ENCODE results near the gene WDTC1.
"Not testable (repeated sequence)": the region's sequence is repeated elsewhere in the genome, so short reads cannot be mapped to it uniquely, and the experiment has no call there.

Gene WDTC1

GRCh38 chr1:27234049-27234882 lies at the start of gene WDTC1:
WDTC1 (plus strand) TSS chr1:27234632; CDS start chr1:27261055, 26,423 bp downstream.
- Histone ChIP-seq H3K9ac (ENCODE audit: low read depth, low read length) (peak within 1 kb of the TSS; percentile 61; the same call in 1 of the 2 replicates), H3K4me1 (ENCODE audit: insufficient read depth, low read length) (peaks cover 4% of the 10 kb centered on the region), H3K9me3 (ENCODE audit: control insufficient read depth, insufficient read depth, low read length) (no peaks in the 10 kb centered on the region), H3K36me3 (ENCODE audit: insufficient read depth, low read length) (no peaks in the 10 kb centered on the region)

GRCh38 chr1:27184665-27185064 lies 49.8 kb upstream of the WDTC1 start:
- not testable (repeated sequence) for H3K36me3 ChIP-seq (ENCODE audit: insufficient read depth, low read length); H3K9ac ChIP-seq (ENCODE audit: low read depth, low read length); H3K4me1 ChIP-seq (ENCODE audit: insufficient read depth, low read length)
- peaks cover 15% of the 10 kb centered on the region; the same call in 1 of the 2 replicates for H3K9me3 ChIP-seq (ENCODE audit: control insufficient read depth, insufficient read depth, low read length)

GRCh38 chr1:27192039-27192529 lies 42.3 kb upstream of the WDTC1 start:
- Histone ChIP-seq H3K9ac (ENCODE audit: low read depth, low read length) (no peak overlapping the region), H3K36me3 (ENCODE audit: insufficient read depth, low read length) (no peaks in the 10 kb centered on the region), H3K4me1 (ENCODE audit: insufficient read depth, low read length) (peaks cover 3% of the 10 kb centered on the region; the same call in 1 of the 2 replicates), H3K9me3 (ENCODE audit: control insufficient read depth, insufficient read depth, low read length) (no peaks in the 10 kb centered on the region)

GRCh38 chr1:27193194-27193593 lies 41.2 kb upstream of the WDTC1 start:
- Histone ChIP-seq H3K4me1 (ENCODE audit: insufficient read depth, low read length) (peaks cover 3% of the 10 kb centered on the region; the same call in 1 of the 2 replicates), H3K9me3 (ENCODE audit: control insufficient read depth, insufficient read depth, low read length) (no peaks in the 10 kb centered on the region), H3K9ac (ENCODE audit: low read depth, low read length) (no peak overlapping the region), H3K36me3 (ENCODE audit: insufficient read depth, low read length) (no peaks in the 10 kb centered on the region)

GRCh38 chr1:27201295-27201694 lies 33.1 kb upstream of the WDTC1 start:
- Histone ChIP-seq H3K9me3 (ENCODE audit: control insufficient read depth, insufficient read depth, low read length) (no peaks in the 10 kb centered on the region), H3K4me1 (ENCODE audit: insufficient read depth, low read length) (no peaks in the 10 kb centered on the region), H3K9ac (ENCODE audit: low read depth, low read length) (no peak overlapping the region), H3K36me3 (ENCODE audit: insufficient read depth, low read length) (no peaks in the 10 kb centered on the region)

GRCh38 chr1:27203946-27204345 lies 30.5 kb upstream of the WDTC1 start:
- H3K4me1 ChIP-seq (ENCODE audit: insufficient read depth, low read length): no peaks in the 10 kb centered on the region
- H3K9ac ChIP-seq (ENCODE audit: low read depth, low read length): no peak overlapping the region
- H3K9me3 ChIP-seq (ENCODE audit: control insufficient read depth, insufficient read depth, low read length): no peaks in the 10 kb centered on the region

GRCh38 chr1:27207238-27207637 lies 27.2 kb upstream of the WDTC1 start:
- H3K36me3 ChIP-seq (ENCODE audit: insufficient read depth, low read length); H3K9ac ChIP-seq (ENCODE audit: low read depth, low read length); H3K4me1 ChIP-seq (ENCODE audit: insufficient read depth, low read length); H3K9me3 ChIP-seq (ENCODE audit: control insufficient read depth, insufficient read depth, low read length): not testable (repeated sequence)

More at GRCh38 chr1:27203946-27204345, 30.5 kb upstream of the WDTC1 start:
- no peaks in the 10 kb centered on the region for H3K36me3 ChIP-seq (ENCODE audit: insufficient read depth, low read length)

- not testable (repeated sequence) for H3K9me3 ChIP-seq (ENCODE audit: control insufficient read depth, insufficient read depth, low read length); H3K36me3 ChIP-seq (ENCODE audit: insufficient read depth, low read length); H3K4me1 ChIP-seq (ENCODE audit: insufficient read depth, low read length); H3K9ac ChIP-seq (ENCODE audit: low read depth, low read length)
These were observed 26.1 kb upstream of the WDTC1 start for GRCh38 chr1:27208143-27208850.

- Histone ChIP-seq H3K36me3 (ENCODE audit: insufficient read depth, low read length) (no peaks in the 10 kb centered on the region), H3K9ac (ENCODE audit: low read depth, low read length) (no peak overlapping the region), H3K4me1 (ENCODE audit: insufficient read depth, low read length) (no peaks in the 10 kb centered on the region), H3K9me3 (ENCODE audit: control insufficient read depth, insufficient read depth, low read length) (no peaks in the 10 kb centered on the region)
These were observed 18.0 kb upstream of the WDTC1 start for GRCh38 chr1:27216466-27216865.

GRCh38 chr1:27217401-27217800 lies 17.0 kb upstream of the WDTC1 start:
- no peaks in the 10 kb centered on the region for H3K36me3 ChIP-seq (ENCODE audit: insufficient read depth, low read length)
- H3K4me1 ChIP-seq (ENCODE audit: insufficient read depth, low read length): no peaks in the 10 kb centered on the region
- no peak overlapping the region for H3K9ac ChIP-seq (ENCODE audit: low read depth, low read length)
- H3K9me3 ChIP-seq (ENCODE audit: control insufficient read depth, insufficient read depth, low read length): no peaks in the 10 kb centered on the region

- no peaks in the 10 kb centered on the region for H3K36me3 ChIP-seq (ENCODE audit: insufficient read depth, low read length)
- no peaks in the 10 kb centered on the region for H3K4me1 ChIP-seq (ENCODE audit: insufficient read depth, low read length)
- H3K9ac ChIP-seq (ENCODE audit: low read depth, low read length): no peak overlapping the region
- no peaks in the 10 kb centered on the region for H3K9me3 ChIP-seq (ENCODE audit: control insufficient read depth, insufficient read depth, low read length)
These were observed 15.7 kb upstream of the WDTC1 start for GRCh38 chr1:27218736-27219135.

- Histone ChIP-seq H3K36me3 (ENCODE audit: insufficient read depth, low read length) (no peaks in the 10 kb centered on the region), H3K9ac (ENCODE audit: low read depth, low read length) (no peak overlapping the region), H3K4me1 (ENCODE audit: insufficient read depth, low read length) (no peaks in the 10 kb centered on the region), H3K9me3 (ENCODE audit: control insufficient read depth, insufficient read depth, low read length) (no peaks in the 10 kb centered on the region)
These were observed 14.3 kb upstream of the WDTC1 start for GRCh38 chr1:27220096-27220495.

GRCh38 chr1:27220702-27221497 lies 13.5 kb upstream of the WDTC1 start:
- not testable (repeated sequence) for H3K9ac ChIP-seq (ENCODE audit: low read depth, low read length); H3K36me3 ChIP-seq (ENCODE audit: insufficient read depth, low read length); H3K4me1 ChIP-seq (ENCODE audit: insufficient read depth, low read length); H3K9me3 ChIP-seq (ENCODE audit: control insufficient read depth, insufficient read depth, low read length)

- Histone ChIP-seq H3K36me3 (ENCODE audit: insufficient read depth, low read length) (no peaks in the 10 kb centered on the region), H3K9ac (ENCODE audit: low read depth, low read length) (no peak overlapping the region), H3K9me3 (ENCODE audit: control insufficient read depth, insufficient read depth, low read length) (no peaks in the 10 kb centered on the region), H3K4me1 (ENCODE audit: insufficient read depth, low read length) (no peaks in the 10 kb centered on the region)
These were observed 8.8 kb upstream of the WDTC1 start for GRCh38 chr1:27225621-27226020.

Measured in ES-I3 (cell line).